ENCODE data around the gene CRYBG1. TPM values are rescaled to one million over a fixed set of nuclear protein-coding genes. Genes with fewer than 3 reads are reported as not detected.

Gene CRYBG1
- total and polyA plus RNA-seq, 2 donors (not counting 3 experiments of a cell fraction or from before 2014, with no cell fraction given): 4.1 to 30.1 TPM

DNA sequence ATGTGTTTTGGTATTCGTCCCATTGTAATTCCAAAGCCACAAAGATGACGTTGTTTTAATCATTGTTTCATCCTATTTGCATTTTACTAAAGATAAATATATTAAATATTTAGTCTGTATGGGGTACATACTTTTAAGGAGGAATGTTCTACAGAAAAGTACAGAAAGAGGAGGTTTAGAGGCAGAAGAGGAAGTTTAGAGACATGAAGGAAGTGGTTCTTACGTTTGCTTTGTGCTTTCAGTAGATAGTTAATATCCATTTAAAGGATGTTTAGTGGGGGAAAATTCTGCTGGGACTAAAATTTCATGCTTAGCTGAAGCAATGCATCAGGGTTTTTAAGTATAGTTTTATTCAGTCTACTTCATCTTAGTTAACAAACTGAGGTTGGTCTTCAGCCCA, 116.6 kb downstream of the CRYBG1 start:
- H3K4me2 ChIP-seq (ENCODE audit: insufficient read depth, low read length): no peak overlapping the region
- no peak for TF ChIP-seq JUN (IDR thresholded peaks at IDR 0.05; ENCODE audit: borderline replicate concordance, insufficient read depth, insufficient read length, low read depth)
- no peak for TF ChIP-seq FOS (IDR thresholded peaks at IDR 0.05; ENCODE audit: borderline replicate concordance, insufficient read depth, low read length)
- no peaks in the 10 kb centered on the region for H3K36me3 ChIP-seq (ENCODE audit: control insufficient read depth in 2 of 2, extremely low read depth in 1 of 2, insufficient read depth in 2 of 2, low read length in 2 of 2)
- no peak for DNase-seq (ENCODE audit: low read depth, low spot score)
- dilution Hi-C loops (cut with MboI; ENCODE audit: extremely low pct_ligation_motif_present, low sequenced_read_pairs): no loop called here
- H3K27me3 ChIP-seq (ENCODE audit: control insufficient read depth in 2 of 2, insufficient read depth in 2 of 2, low read length in 2 of 2): peaks cover 2 to 3% of the 10 kb centered on the region in 2 experiments
- no peaks in the 10 kb centered on the region for H4K20me1 ChIP-seq (replicated peaks; ENCODE audit: control insufficient read depth, extremely low read depth, insufficient read depth, low read length)
- POLR2A ChIA-PET: no interaction called here
- no peak for FAIRE-seq
- no peak overlapping the region for H2AFZ ChIP-seq (ENCODE audit: low read depth, low read length)
- no peaks in the 10 kb centered on the region for H3K9me1 ChIP-seq (replicated peaks; ENCODE audit: control insufficient read depth, extremely low read depth, insufficient read depth, low read length)
- no peak overlapping the region for H3K4me3 ChIP-seq (replicated peaks in 1 of 3; ENCODE audit: insufficient read depth in 1 of 3, low read depth in 1 of 3, low read length in 3 of 3)
- H3K9ac ChIP-seq (replicated peaks; ENCODE audit: extremely low read depth, insufficient read depth, low read length): no peak overlapping the region
- intact Hi-C loops (cut with micrococcal nuclease): no loop called here
- CTCF ChIA-PET: interaction anchor here (1.1 to 2.0 kb wide), 3 partner anchors 10 to 89 kb away, joined by 3 to 6 read pairs (median 4); no protein-coding TSS in a partner anchor
- no peaks in the 10 kb centered on the region for H3K9me3 ChIP-seq (replicated peaks; ENCODE audit: control insufficient read depth, insufficient read depth, low read length)
- no peaks in the 10 kb centered on the region for H3K79me2 ChIP-seq (ENCODE audit: control insufficient read depth, insufficient read depth, low read length)
- H3K4me1 ChIP-seq (ENCODE audit: control insufficient read depth, extremely low read depth, insufficient read depth, low read length): no peaks in the 10 kb centered on the region
- H3K27ac ChIP-seq (ENCODE audit: insufficient read depth, low read depth, low read length): no peak overlapping the region
- no TSS peak for BruUV-seq (replicated peaks)

DNA sequence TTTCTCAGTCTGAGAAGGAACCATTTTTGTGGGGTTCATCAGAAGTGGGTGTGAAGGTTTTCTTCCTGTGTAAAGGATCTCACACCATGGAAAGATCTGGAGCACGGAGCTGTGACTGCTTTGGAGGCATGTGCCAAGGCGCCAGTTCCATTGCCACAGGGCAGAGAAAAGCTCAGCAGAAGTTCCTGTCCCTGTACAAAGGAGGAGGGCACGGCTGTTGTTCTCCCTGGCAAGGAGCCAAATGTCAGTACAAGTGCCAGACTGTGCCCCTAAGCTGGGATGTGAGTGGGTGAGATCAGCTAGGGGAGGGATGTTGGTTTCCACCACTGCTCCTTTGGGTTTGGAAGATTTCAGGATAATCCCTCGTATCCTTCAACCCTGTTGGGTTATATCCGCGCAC, 117.3 kb downstream of the CRYBG1 start:
- no TSS peak for BruUV-seq (replicated peaks)
- CTCF ChIA-PET: interaction anchor here (1.1 to 2.0 kb wide), 2 partner anchors 10 to 81 kb away, joined by 3 to 6 read pairs; no protein-coding TSS in a partner anchor
- no peaks in the 10 kb centered on the region for H3K36me3 ChIP-seq (ENCODE audit: control insufficient read depth in 2 of 2, extremely low read depth in 1 of 2, insufficient read depth in 2 of 2, low read length in 2 of 2)
- peaks cover 2 to 3% of the 10 kb centered on the region in 2 experiments for H3K27me3 ChIP-seq (ENCODE audit: control insufficient read depth in 2 of 2, insufficient read depth in 2 of 2, low read length in 2 of 2)
- no peak for FAIRE-seq
- intact Hi-C loops (cut with micrococcal nuclease) (no loop called here), dilution Hi-C loops (cut with MboI; ENCODE audit: extremely low pct_ligation_motif_present, low sequenced_read_pairs) (no loop called here)
- no peak for TF ChIP-seq MYC (IDR thresholded peaks at IDR 0.05; ENCODE audit: low read depth, low read length)
- TF ChIP-seq GATA2 (IDR thresholded peaks at IDR 0.05; ENCODE audit: insufficient read depth, insufficient read length, low read depth, low read length): no peak
- no peak for TF ChIP-seq POLR2AphosphoS5 (IDR thresholded peaks at IDR 0.05; ENCODE audit: insufficient read depth, low read depth, low read length)
- TF ChIP-seq, protein P1, sequence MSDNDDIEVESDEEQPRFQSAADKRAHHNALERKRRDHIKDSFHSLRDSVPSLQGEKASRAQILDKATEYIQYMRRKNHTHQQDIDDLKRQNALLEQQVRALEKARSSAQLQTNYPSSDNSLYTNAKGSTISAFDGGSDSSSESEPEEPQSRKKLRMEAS (IDR thresholded peaks at IDR 0.05; ENCODE audit: insufficient read depth, insufficient read length): no peak
- TF ChIP-seq EZH2 (IDR thresholded peaks at IDR 0.05; ENCODE audit: borderline replicate concordance, low read depth, low read length, severe bottlenecking): no peak
- no peak for TF ChIP-seq JUN (IDR thresholded peaks at IDR 0.05; ENCODE audit: borderline replicate concordance, insufficient read depth, insufficient read length, low read depth)
- no peak for TF ChIP-seq FOS (IDR thresholded peaks at IDR 0.05; ENCODE audit: borderline replicate concordance, insufficient read depth, low read length)
- TF ChIP-seq POLR2A (IDR thresholded peaks at IDR 0.05; ENCODE audit: low read depth, low read length): no peak
- TF ChIP-seq, protein P2, sequence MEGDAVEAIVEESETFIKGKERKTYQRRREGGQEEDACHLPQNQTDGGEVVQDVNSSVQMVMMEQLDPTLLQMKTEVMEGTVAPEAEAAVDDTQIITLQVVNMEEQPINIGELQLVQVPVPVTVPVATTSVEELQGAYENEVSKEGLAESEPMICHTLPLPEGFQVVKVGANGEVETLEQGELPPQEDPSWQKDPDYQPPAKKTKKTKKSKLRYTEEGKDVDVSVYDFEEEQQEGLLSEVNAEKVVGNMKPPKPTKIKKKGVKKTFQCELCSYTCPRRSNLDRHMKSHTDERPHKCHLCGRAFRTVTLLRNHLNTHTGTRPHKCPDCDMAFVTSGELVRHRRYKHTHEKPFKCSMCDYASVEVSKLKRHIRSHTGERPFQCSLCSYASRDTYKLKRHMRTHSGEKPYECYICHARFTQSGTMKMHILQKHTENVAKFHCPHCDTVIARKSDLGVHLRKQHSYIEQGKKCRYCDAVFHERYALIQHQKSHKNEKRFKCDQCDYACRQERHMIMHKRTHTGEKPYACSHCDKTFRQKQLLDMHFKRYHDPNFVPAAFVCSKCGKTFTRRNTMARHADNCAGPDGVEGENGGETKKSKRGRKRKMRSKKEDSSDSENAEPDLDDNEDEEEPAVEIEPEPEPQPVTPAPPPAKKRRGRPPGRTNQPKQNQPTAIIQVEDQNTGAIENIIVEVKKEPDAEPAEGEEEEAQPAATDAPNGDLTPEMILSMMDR (IDR thresholded peaks at IDR 0.05; ENCODE audit: extremely low read depth in 1 of 2, insufficient read depth in 1 of 2, low read depth in 1 of 2, low read length in 2 of 2): no peak
- H3K4me3 ChIP-seq (replicated peaks in 1 of 3; ENCODE audit: insufficient read depth in 1 of 3, low read depth in 1 of 3, low read length in 3 of 3): no peak overlapping the region
- no peak overlapping the region for H3K27ac ChIP-seq (ENCODE audit: insufficient read depth, low read depth, low read length)
- no peaks in the 10 kb centered on the region for H3K9me3 ChIP-seq (replicated peaks; ENCODE audit: control insufficient read depth, insufficient read depth, low read length)
- POLR2A ChIA-PET: no interaction called here
- H2AFZ ChIP-seq (ENCODE audit: low read depth, low read length): no peak overlapping the region
- H4K20me1 ChIP-seq (replicated peaks; ENCODE audit: control insufficient read depth, extremely low read depth, insufficient read depth, low read length): no peaks in the 10 kb centered on the region
- no peaks in the 10 kb centered on the region for H3K9me1 ChIP-seq (replicated peaks; ENCODE audit: control insufficient read depth, extremely low read depth, insufficient read depth, low read length)
- H3K4me1 ChIP-seq (ENCODE audit: control insufficient read depth, extremely low read depth, insufficient read depth, low read length): no peaks in the 10 kb centered on the region
- no peak for DNase-seq (ENCODE audit: low read depth, low spot score)
- no peak overlapping the region for H3K9ac ChIP-seq (replicated peaks; ENCODE audit: extremely low read depth, insufficient read depth, low read length)
- no peaks in the 10 kb centered on the region for H3K79me2 ChIP-seq (ENCODE audit: control insufficient read depth, insufficient read depth, low read length)
- H3K4me2 ChIP-seq (ENCODE audit: insufficient read depth, low read length): no peak overlapping the region
